Measurements from ENCODE around the gene NSG2. TPM values are rescaled to one million over a fixed set of nuclear protein-coding genes. Genes with fewer than 3 reads are reported as not detected.
A peak's percentile ranks its signal among the peaks of the same experiment; 100 is the strongest.

The NSG2 gene
- total RNA-seq: not detected
- polyA plus RNA-seq: not detected

- Mint-ChIP-seq H3K27ac (peak within 1 kb of the TSS in 1 of 3 donors; percentile 45), H3K9me3 (peaks cover 0 to 4% (median 0%) of the 10 kb centered on the region in 7 donors), H3K27me3 (peaks cover 4% of the 10 kb centered on the region), H3K36me3 (no peaks in the 10 kb centered on the region), H3K4me3 (no peak within 1 kb of the TSS), H3K4me1 (no peaks in the 10 kb centered on the region)
- Histone ChIP-seq H3K27me3 (ENCODE audit: control insufficient read depth, insufficient read depth, low read length) (peaks cover 2% of the 10 kb centered on the region), H3K4me1 (ENCODE audit: control insufficient read depth, insufficient read depth, low read length, poor library complexity, severe bottlenecking) (no peaks in the 10 kb centered on the region), H3K9me3 (ENCODE audit: control insufficient read depth in 2 of 2, low read length in 2 of 2) (no peaks in the 10 kb centered on the region), H3K27ac (ENCODE audit: insufficient read depth, low read length, poor library complexity, severe bottlenecking) (no peak within 1 kb of the TSS), H3K36me3 (ENCODE audit: control insufficient read depth, insufficient read depth, low read length) (no peaks in the 10 kb centered on the region), H3K4me3 (ENCODE audit: low read depth, low read length) (no peak within 1 kb of the TSS)
- DNase-seq (peak in 1 of 3 donors; percentile 20), ATAC-seq (ENCODE audit: low read depth in 2 of 2) (no peak)
These were observed at the start of gene NSG2 for GRCh38 chr5:174045470-174046025. NSG2 (plus strand) TSS chr5:174045706; CDS start chr5:174046756, 1,050 bp downstream.

- Histone ChIP-seq H3K4me1 (ENCODE audit: control insufficient read depth, insufficient read depth, low read length, poor library complexity, severe bottlenecking) (no peaks in the 10 kb centered on the region), H3K27me3 (ENCODE audit: control insufficient read depth, insufficient read depth, low read length) (peaks cover 11% of the 10 kb centered on the region), H3K27ac (ENCODE audit: insufficient read depth, low read length, poor library complexity, severe bottlenecking) (no peak overlapping the region), H3K9me3 (ENCODE audit: control insufficient read depth in 2 of 2, low read length in 2 of 2) (no peaks in the 10 kb centered on the region), H3K36me3 (ENCODE audit: control insufficient read depth, insufficient read depth, low read length) (no peaks in the 10 kb centered on the region), H3K4me3 (ENCODE audit: low read depth, low read length) (no peak overlapping the region)
- Mint-ChIP-seq H3K36me3 (no peaks in the 10 kb centered on the region), H3K4me1 (no peaks in the 10 kb centered on the region), H3K27me3 (peaks cover 26% of the 10 kb centered on the region), H3K27ac (no peak overlapping the region), H3K4me3 (no peak overlapping the region), H3K9me3 (peaks cover 0 to 5% (median 0%) of the 10 kb centered on the region in 7 donors)
- DNase-seq: no peak
- no peak for ATAC-seq (ENCODE audit: low read depth in 2 of 2)
These were observed 48.2 kb upstream of the NSG2 start for GRCh38 chr5:173997331-173997730.

GRCh38 chr5:173998531-173998930 is 47.0 kb upstream of the NSG2 start:
- no peaks in the 10 kb centered on the region for H3K36me3 Mint-ChIP-seq
- H3K9me3 ChIP-seq (ENCODE audit: control insufficient read depth in 2 of 2, low read length in 2 of 2): no peaks in the 10 kb centered on the region
- H3K4me1 ChIP-seq (ENCODE audit: control insufficient read depth, insufficient read depth, low read length, poor library complexity, severe bottlenecking): no peaks in the 10 kb centered on the region
- no peak for ATAC-seq (ENCODE audit: low read depth in 2 of 2)
- H3K27ac Mint-ChIP-seq: no peak overlapping the region
- no peak overlapping the region for H3K4me3 ChIP-seq (ENCODE audit: low read depth, low read length)
- DNase-seq: no peak
- H3K27me3 ChIP-seq (ENCODE audit: control insufficient read depth, insufficient read depth, low read length): peaks cover 13% of the 10 kb centered on the region
- peaks cover 0 to 5% (median 0%) of the 10 kb centered on the region in 7 donors for H3K9me3 Mint-ChIP-seq
- H3K27ac ChIP-seq (ENCODE audit: insufficient read depth, low read length, poor library complexity, severe bottlenecking): no peak overlapping the region
- peaks cover 33% of the 10 kb centered on the region for H3K27me3 Mint-ChIP-seq
- no peak overlapping the region for H3K4me3 Mint-ChIP-seq
- no peaks in the 10 kb centered on the region for H3K4me1 Mint-ChIP-seq
- no peaks in the 10 kb centered on the region for H3K36me3 ChIP-seq (ENCODE audit: control insufficient read depth, insufficient read depth, low read length)

- no peak for ATAC-seq (ENCODE audit: low read depth in 2 of 2)
- Mint-ChIP-seq H3K4me3 (no peak overlapping the region), H3K36me3 (no peaks in the 10 kb centered on the region), H3K4me1 (no peaks in the 10 kb centered on the region), H3K27ac (no peak overlapping the region), H3K27me3 (peaks cover 33% of the 10 kb centered on the region), H3K9me3 (peaks cover 0 to 5% (median 0%) of the 10 kb centered on the region in 7 donors)
- no peaks in the 10 kb centered on the region for H3K4me1 ChIP-seq (ENCODE audit: control insufficient read depth, insufficient read depth, low read length, poor library complexity, severe bottlenecking)
- no peaks in the 10 kb centered on the region for H3K9me3 ChIP-seq (ENCODE audit: control insufficient read depth in 2 of 2, low read length in 2 of 2)
- H3K4me3 ChIP-seq (ENCODE audit: low read depth, low read length): no peak overlapping the region
- no peaks in the 10 kb centered on the region for H3K36me3 ChIP-seq (ENCODE audit: control insufficient read depth, insufficient read depth, low read length)
- DNase-seq: no peak
- H3K27ac ChIP-seq (ENCODE audit: insufficient read depth, low read length, poor library complexity, severe bottlenecking): no peak overlapping the region
- peaks cover 21% of the 10 kb centered on the region for H3K27me3 ChIP-seq (ENCODE audit: control insufficient read depth, insufficient read depth, low read length)
These were observed 45.4 kb upstream of the NSG2 start for GRCh38 chr5:174000076-174000475.

GRCh38 chr5:174003795-174004194 is 41.7 kb upstream of the NSG2 start:
- Histone ChIP-seq H3K4me3 (ENCODE audit: low read depth, low read length) (no peak overlapping the region), H3K4me1 (ENCODE audit: control insufficient read depth, insufficient read depth, low read length, poor library complexity, severe bottlenecking) (no peaks in the 10 kb centered on the region), H3K27me3 (ENCODE audit: control insufficient read depth, insufficient read depth, low read length) (peaks cover 15% of the 10 kb centered on the region), H3K36me3 (ENCODE audit: control insufficient read depth, insufficient read depth, low read length) (no peaks in the 10 kb centered on the region), H3K27ac (ENCODE audit: insufficient read depth, low read length, poor library complexity, severe bottlenecking) (no peak overlapping the region), H3K9me3 (ENCODE audit: control insufficient read depth in 2 of 2, low read length in 2 of 2) (no peaks in the 10 kb centered on the region)
- no peak for ATAC-seq (ENCODE audit: low read depth in 2 of 2)
- Mint-ChIP-seq H3K27me3 (peaks cover 22% of the 10 kb centered on the region), H3K4me3 (no peak overlapping the region), H3K4me1 (no peaks in the 10 kb centered on the region), H3K27ac (no peak overlapping the region), H3K36me3 (no peaks in the 10 kb centered on the region), H3K9me3 (peaks cover 0 to 5% (median 0%) of the 10 kb centered on the region in 7 donors)
- no peak for DNase-seq

- H3K4me3 ChIP-seq (ENCODE audit: low read depth, low read length): no peak overlapping the region
- Mint-ChIP-seq H3K9me3 (peaks cover 0 to 1% (median 0%) of the 10 kb centered on the region in 7 donors), H3K27me3 (peaks cover 17% of the 10 kb centered on the region), H3K4me3 (no peak overlapping the region), H3K36me3 (no peaks in the 10 kb centered on the region), H3K4me1 (no peaks in the 10 kb centered on the region), H3K27ac (no peak overlapping the region)
- DNase-seq (no peak), ATAC-seq (ENCODE audit: low read depth in 2 of 2) (no peak)
- no peak overlapping the region for H3K27ac ChIP-seq (ENCODE audit: insufficient read depth, low read length, poor library complexity, severe bottlenecking)
- H3K27me3 ChIP-seq (ENCODE audit: control insufficient read depth, insufficient read depth, low read length): peaks cover 6% of the 10 kb centered on the region
- no peaks in the 10 kb centered on the region for H3K36me3 ChIP-seq (ENCODE audit: control insufficient read depth, insufficient read depth, low read length)
- H3K9me3 ChIP-seq (ENCODE audit: control insufficient read depth in 2 of 2, low read length in 2 of 2): no peaks in the 10 kb centered on the region
- no peaks in the 10 kb centered on the region for H3K4me1 ChIP-seq (ENCODE audit: control insufficient read depth, insufficient read depth, low read length, poor library complexity, severe bottlenecking)
These were observed 36.6 kb upstream of the NSG2 start for GRCh38 chr5:174008922-174009321.

- H3K27ac Mint-ChIP-seq: no peak overlapping the region
- H3K9me3 Mint-ChIP-seq: peaks cover 0 to 1% (median 0%) of the 10 kb centered on the region in 7 donors
- ATAC-seq (ENCODE audit: low read depth in 2 of 2) (no peak), DNase-seq (no peak)
- H3K4me3 ChIP-seq (ENCODE audit: low read depth, low read length): no peak overlapping the region
- H3K27me3 ChIP-seq (ENCODE audit: control insufficient read depth, insufficient read depth, low read length): no peaks in the 10 kb centered on the region
- no peaks in the 10 kb centered on the region for H3K4me1 Mint-ChIP-seq
- no peaks in the 10 kb centered on the region for H3K4me1 ChIP-seq (ENCODE audit: control insufficient read depth, insufficient read depth, low read length, poor library complexity, severe bottlenecking)
- H3K27ac ChIP-seq (ENCODE audit: insufficient read depth, low read length, poor library complexity, severe bottlenecking): no peak overlapping the region
- no peak overlapping the region for H3K4me3 Mint-ChIP-seq
- no peaks in the 10 kb centered on the region for H3K36me3 ChIP-seq (ENCODE audit: control insufficient read depth, insufficient read depth, low read length)
- H3K9me3 ChIP-seq (ENCODE audit: control insufficient read depth in 2 of 2, low read length in 2 of 2): no peaks in the 10 kb centered on the region
- no peaks in the 10 kb centered on the region for H3K36me3 Mint-ChIP-seq
- H3K27me3 Mint-ChIP-seq: peaks cover 17% of the 10 kb centered on the region
These were observed 35.1 kb upstream of the NSG2 start for GRCh38 chr5:174010365-174010764.

GRCh38 chr5:174011441-174011840 is 34.1 kb upstream of the NSG2 start:
- Mint-ChIP-seq H3K27me3 (peaks cover 13% of the 10 kb centered on the region), H3K4me1 (no peaks in the 10 kb centered on the region), H3K27ac (no peak overlapping the region), H3K4me3 (no peak overlapping the region), H3K36me3 (no peaks in the 10 kb centered on the region), H3K9me3 (peaks cover 0 to 1% (median 0%) of the 10 kb centered on the region in 7 donors)
- Histone ChIP-seq H3K4me1 (ENCODE audit: control insufficient read depth, insufficient read depth, low read length, poor library complexity, severe bottlenecking) (no peaks in the 10 kb centered on the region), H3K36me3 (ENCODE audit: control insufficient read depth, insufficient read depth, low read length) (no peaks in the 10 kb centered on the region), H3K4me3 (ENCODE audit: low read depth, low read length) (no peak overlapping the region), H3K9me3 (ENCODE audit: control insufficient read depth in 2 of 2, low read length in 2 of 2) (no peaks in the 10 kb centered on the region), H3K27me3 (ENCODE audit: control insufficient read depth, insufficient read depth, low read length) (no peaks in the 10 kb centered on the region), H3K27ac (ENCODE audit: insufficient read depth, low read length, poor library complexity, severe bottlenecking) (no peak overlapping the region)
- DNase-seq (no peak), ATAC-seq (ENCODE audit: low read depth in 2 of 2) (no peak)
